Measurements from ENCODE around the gene RCSD1.
A peak's percentile ranks its signal among the peaks of the same experiment; 100 is the strongest.
"Not testable (repeated sequence)": the region's sequence is repeated elsewhere in the genome, so short reads cannot be mapped to it uniquely, and the experiment has no call there.

Gene RCSD1, protein sequence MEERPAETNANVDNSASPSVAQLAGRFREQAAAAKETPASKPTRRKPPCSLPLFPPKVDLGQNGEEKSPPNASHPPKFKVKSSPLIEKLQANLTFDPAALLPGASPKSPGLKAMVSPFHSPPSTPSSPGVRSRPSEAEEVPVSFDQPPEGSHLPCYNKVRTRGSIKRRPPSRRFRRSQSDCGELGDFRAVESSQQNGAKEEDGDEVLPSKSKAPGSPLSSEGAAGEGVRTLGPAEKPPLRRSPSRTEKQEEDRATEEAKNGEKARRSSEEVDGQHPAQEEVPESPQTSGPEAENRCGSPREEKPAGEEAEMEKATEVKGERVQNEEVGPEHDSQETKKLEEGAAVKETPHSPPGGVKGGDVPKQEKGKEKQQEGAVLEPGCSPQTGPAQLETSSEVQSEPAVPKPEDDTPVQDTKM

DNA sequence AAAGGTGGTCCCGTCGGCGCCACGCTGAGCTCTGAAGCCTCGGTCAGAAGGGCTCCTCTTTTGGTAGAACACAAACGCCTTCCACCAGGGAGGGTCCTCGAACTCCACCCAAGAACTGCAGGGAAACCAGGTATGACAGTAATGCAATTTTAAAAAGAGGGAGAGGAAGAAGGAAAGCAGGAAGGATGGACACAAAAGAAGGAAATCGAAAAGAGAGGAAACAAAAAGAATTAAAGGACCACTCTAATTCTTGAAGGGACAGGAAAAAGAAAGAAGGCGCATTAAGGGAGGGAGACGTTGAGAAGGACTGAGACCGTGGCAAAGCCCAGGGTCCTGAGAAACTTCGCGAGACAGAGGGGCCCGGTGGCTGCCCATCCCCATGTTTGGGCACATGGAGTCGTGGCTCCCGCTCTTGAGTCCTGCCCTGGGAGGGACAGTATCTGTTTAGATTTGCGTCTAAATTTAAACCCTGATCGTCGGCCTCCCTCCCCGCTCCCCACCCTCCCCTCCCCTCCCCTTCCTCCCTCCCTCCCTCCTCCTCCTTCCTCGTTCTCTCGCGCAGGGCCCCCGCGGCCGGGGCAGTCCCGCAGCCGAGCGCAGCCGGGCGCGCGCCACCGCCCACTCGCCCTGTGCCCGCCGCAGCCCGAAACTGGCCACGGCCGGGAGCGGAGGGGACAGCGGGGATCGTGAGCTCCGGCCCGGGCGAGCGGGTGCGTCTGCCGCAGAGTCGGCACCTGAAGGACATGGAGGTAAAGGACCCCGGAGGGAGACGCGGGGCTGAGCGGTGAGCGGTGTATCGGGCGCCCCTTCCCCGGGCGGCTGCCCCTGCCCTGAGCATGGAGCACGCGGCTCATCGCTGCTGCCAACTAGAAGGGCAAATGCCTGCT, at the start of gene RCSD1:
TSS of gene RCSD1 (plus strand) at position 552 of the 887 bp plus-strand sequence. CDS start at position 744, 192 bp downstream.
- DNase-seq (ENCODE audit: low read depth) = no peak
- peak within 1 kb of the TSS; percentile 56 for H3K4me3 ChIP-seq (ENCODE audit: low read depth, low read length)

DNA sequence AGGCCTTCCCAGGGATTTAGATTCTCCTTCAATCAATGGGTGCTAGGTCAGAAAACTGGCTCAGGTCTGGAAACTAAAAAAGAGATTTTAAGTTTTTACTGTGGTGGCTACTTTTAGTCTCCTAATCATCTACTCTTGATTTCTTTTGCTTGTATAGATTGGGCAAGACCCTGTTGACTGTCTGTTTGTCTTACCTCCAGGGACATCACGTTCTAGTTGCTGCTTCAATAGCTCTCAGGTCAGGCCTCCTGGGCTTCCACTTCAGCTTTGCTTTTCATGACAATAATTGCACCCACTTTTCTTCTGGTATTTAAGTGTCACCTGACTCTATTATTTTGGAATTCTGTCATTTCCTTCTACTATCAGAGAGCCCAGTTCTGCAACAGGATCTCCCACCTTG, 48.0 kb upstream of the RCSD1 start:
- no peak for DNase-seq (ENCODE audit: low read depth)
- no peak overlapping the region for H3K4me3 ChIP-seq (ENCODE audit: low read depth, low read length)

DNA sequence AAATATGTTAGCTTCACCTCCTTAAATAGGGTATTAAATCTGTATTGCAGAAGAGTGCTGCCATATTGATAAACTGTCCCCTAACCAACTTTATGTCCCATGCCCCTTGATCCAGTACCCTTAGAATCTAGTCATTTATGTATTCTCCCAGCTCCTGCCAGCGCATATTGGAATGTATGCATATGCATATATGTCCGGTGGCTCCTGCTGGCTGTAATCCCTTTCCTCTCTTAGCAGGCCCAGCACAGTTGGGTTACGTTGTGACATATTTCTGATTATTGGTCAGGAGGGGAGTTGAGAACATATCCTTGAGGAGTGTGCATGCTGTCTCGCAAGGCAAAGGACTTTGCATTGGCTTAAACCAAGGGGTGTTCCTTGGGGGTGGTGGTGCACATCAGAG, 47.3 kb upstream of the RCSD1 start:
- H3K4me3 ChIP-seq (ENCODE audit: low read depth, low read length) = no peak overlapping the region
- DNase-seq (ENCODE audit: low read depth) = no peak

DNA sequence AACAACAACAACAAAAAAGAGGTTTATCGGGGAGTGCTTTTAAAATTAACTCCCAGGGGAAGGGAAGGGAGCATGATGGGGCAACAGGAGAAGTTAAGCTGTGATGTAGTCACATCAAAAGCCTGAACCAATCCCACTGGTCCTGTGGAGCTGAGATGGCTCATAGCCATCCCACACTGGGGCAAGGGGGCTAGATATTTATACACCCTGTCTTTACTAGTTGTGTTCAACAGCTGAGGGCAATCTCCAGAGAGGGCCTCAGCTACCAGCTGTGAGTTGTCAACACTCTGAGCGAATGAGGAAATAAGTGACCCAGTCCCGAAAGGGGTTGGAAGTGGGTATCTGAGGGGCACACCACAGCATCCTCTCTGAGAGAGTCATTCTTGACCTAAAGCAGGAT, 45.5 kb upstream of the RCSD1 start:
- H3K4me3 ChIP-seq (ENCODE audit: low read depth, low read length) = no peak overlapping the region
- DNase-seq (ENCODE audit: low read depth) = no peak

DNA sequence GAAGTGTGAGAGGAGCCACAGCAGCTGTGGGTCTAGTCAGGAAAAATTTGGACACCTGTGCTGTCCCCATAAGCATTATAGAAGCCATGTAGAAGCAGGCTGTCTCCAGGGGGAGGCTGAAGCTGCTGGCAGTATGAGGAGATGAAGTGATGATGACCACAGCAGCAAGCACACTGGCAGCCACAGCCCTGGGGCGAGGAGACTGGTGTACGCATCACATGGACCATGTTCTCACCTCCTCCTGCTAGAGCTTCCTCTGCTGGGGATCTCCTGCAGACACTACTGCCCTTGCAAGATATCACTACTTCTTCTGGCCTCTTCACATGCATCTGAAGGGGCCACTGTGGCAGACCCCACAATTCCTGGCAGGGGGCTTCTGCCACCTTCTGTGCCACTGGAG, 42.7 kb upstream of the RCSD1 start:
- DNase-seq (ENCODE audit: low read depth) = no peak
- no peak overlapping the region for H3K4me3 ChIP-seq (ENCODE audit: low read depth, low read length)

DNA sequence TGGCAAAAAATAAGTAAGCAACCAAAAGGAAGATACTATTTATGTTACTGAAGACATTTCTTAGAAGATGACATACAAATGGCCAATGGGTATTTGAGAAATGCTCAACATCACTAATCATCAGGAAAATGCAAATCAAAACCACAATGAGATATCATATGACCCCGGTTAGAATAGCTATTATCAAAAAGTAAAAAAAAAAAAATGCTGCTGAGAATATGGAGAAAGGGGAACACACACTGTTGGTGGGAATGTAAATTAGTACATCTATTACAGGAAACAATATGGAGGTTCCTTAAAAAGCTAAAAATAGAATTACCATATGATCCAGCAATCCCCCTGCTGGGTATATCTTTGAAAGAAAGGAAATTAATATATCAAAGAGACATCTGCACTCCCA, 42.2 kb upstream of the RCSD1 start:
- no peak overlapping the region for H3K4me3 ChIP-seq (ENCODE audit: low read depth, low read length)
- DNase-seq (ENCODE audit: low read depth) = no peak

DNA sequence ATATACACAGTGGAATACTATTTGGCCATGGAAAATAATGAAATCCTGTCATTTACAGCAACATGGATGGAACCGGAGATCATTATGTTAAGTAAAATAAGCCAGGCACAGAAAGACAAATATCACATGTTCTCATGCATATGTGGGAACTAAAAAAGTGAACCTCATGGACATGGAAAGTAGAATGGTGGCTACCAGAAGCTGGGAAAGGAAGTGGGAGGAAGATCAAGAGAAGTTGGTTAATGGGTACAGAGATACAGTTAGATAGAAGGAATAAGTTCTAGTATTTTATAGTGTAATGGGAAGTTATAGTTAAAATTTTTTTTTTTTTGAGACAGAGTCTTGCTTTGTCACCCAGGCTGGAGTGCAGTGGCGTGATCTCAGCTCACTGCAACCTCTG, 41.7 kb upstream of the RCSD1 start:
- no peak for DNase-seq (ENCODE audit: low read depth)
- H3K4me3 ChIP-seq (ENCODE audit: low read depth, low read length) = no peak overlapping the region

DNA sequence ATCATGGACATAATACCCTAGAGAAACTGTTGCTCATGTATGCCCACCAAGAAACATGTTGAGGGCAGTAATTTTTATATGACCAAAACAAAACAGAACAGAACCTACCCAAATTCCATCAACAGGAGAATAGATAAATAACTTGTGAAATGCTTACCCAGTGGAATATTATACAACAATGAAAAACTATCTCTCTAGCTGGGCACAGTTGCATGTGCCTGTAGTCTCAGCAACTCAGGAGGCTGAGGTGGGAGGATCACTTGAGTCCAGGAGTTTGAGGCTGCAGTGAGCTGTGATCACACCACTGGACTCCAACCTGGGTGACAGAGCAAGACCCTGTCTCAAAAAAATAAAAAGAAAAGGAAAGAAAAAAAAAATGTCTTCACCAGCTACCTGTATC, 37.6 kb upstream of the RCSD1 start:
- H3K4me3 ChIP-seq (ENCODE audit: low read depth, low read length) = no peak overlapping the region
- no peak for DNase-seq (ENCODE audit: low read depth)

DNA sequence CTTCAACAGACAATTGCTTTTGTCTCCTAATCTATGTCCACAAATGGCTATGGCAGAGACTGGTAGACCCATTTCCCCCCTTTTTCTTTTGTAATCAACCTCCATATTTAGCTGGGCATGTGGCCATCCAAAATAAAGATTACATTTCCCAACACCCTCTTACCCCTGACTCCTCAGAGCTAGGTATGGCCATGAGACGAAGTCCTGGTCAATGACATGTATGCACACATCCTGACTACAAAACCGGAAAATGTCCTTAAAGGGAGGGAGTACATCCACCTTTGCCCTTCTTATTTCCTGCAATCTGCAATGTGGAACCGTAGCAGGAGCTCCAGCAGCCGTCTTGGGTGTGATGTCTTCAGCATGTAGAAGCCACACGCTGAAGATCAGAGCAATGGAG, 36.2 kb upstream of the RCSD1 start:
- H3K4me3 ChIP-seq (ENCODE audit: low read depth, low read length) = no peak overlapping the region
- no peak for DNase-seq (ENCODE audit: low read depth)

DNA sequence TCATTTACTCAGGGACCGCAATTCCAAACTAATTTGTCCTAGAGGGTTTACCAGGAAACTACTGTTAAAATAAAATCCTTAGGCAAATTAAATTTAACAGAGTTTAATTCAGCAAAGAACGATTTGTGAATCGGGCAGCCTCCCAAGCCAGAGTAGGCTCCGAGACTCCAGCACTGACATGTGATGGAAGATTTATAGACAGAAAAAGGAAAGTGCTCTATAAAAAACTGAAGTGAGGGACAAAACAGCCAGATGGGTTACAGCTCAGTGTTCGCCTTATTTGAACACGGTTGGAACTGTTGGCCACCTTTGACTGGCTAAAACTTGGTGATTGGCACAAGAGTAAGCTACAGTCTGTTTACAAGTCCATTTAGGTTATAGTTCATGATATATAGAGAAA, 35.2 kb upstream of the RCSD1 start:
- DNase-seq (ENCODE audit: low read depth) = no peak
- no peak overlapping the region for H3K4me3 ChIP-seq (ENCODE audit: low read depth, low read length)

DNA sequence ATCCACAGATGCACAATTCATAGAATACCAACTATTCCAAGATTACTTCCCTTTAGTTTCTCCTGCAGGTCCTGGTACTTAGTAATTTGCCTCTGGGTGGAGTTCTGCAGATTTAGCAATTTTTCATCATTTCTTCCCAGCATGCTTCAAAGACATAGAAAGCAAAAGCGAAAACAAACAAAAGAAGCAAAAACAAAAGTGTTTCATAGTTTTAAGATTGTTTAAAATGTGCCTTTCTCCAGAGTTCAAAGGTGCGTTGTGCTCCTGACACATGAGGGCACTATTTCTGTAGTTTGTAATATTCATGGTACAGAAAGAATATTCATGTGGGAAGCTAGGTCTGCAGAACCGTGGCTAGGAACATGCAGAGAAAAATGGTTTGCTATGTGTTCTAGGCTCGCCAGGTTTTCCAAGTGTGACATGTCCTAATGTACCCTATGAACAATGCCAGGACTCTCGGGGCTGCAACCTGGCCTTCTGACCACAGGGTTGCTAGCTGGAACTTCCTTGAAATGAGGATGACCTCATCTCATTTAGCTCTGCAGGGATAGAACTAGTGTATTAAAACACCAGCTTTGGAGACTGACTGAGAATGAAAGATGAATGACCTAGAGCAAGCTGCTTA, 30.0 kb upstream of the RCSD1 start:
- H3K4me3 ChIP-seq (ENCODE audit: low read depth, low read length) = no peak overlapping the region
- peak; percentile 45 for DNase-seq (ENCODE audit: low read depth)

DNA sequence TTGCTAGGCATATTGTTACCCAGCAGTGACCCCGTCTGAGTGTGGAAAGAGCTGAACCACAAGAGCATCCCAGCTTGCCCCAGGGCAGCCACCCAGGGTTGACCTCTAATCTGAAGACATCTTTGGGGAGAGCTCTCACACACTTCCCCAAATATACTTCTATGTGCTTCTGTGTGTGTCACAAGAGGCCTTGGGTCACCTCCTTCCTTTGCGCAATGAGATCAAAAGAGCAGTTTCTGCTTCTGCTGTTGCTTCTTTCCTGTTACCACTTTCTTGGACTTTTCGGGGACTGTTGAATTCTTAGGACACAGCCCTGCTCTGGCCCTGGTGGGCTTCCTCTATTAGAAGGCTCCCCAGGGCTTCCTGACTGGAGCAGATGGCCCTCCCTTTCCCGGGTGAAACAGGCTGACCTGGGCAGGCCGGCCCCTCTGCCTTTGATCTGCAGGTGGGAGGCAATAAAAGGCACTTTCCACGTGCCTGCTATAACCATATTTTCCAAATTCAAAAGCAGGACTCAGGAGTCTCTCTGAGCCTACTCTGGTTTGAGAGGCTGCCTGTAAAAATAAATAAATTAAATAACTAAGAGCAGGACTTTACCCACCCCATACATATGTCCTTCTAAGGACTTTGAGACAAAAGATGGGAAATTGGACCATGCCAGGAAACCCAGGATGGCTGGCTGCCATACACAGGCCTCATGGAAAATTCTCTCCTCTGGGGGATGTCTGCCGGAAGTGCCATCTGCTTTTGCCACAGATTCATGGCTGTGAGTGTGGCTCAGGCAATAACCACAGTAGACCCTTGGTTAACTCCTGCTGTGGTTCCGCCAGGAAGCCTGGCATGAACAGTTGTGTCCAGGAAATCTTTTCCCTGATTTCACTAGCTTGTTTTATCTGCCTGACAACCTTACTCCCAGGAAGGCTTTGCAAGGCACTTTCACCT, 28.3 kb upstream of the RCSD1 start:
- DNase-seq (ENCODE audit: low read depth) = no peak
- H3K4me3 ChIP-seq (ENCODE audit: low read depth, low read length) = no peak overlapping the region

DNA sequence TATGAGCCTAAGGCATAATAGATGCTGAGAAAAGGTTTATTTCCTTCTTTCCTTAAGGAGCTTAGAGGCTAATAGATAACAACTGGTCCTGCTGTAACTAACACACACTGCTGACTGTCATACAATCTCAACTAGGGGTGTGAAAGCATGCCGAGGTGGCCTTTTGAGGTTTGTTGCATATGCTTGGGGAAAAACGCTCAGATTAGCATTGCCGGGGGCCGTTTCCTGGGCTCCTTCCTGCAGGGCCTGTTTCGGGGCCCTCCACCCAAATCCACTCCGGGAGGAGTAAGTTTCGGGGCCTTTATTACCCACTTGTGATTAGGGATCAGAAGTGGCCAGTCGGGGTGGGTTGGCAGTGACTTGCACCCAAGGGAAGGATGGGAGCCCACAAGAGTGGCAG, 27.2 kb upstream of the RCSD1 start:
- H3K4me3 ChIP-seq (ENCODE audit: low read depth, low read length) = no peak overlapping the region
- DNase-seq (ENCODE audit: low read depth) = no peak

DNA sequence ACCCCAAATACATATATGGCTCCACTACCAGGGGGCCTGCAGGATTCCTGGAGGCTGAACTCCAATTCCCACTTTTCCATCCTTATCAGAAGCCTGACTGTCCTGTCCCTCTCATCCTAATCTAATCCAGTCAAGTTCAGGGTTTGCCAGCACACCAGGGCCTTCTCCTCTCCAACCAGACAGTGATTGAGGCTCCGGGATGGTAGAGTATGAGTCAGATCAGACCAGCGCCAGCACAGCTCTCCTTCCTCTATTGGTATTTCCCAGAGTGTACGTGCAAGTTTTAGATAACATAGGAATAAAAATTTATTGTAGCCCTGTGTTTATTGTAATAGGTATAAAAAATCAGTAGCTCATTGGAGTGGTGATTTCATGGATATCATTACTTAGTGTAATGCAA, 24.5 kb upstream of the RCSD1 start:
- no peak overlapping the region for H3K4me3 ChIP-seq (ENCODE audit: low read depth, low read length)
- DNase-seq (ENCODE audit: low read depth) = no peak

DNA sequence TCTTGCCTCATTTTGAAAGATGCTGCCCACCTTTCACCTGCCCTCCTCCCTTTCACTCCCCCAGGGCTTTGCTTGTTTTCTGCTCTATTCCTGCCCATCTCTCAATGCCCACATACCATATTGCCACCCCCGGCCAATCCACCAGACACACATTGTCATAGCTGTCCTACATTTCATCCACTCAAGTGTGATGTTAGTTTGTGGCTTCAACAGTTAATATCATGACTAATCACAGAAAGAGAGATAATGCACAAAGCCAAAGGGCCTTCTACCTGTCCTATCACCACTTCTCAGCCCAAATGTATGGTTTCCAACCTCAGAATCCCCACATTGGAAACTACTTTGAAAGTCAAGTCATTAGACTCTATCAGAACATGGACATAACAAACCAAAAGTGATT, 18.0 kb upstream of the RCSD1 start:
- no peak for DNase-seq (ENCODE audit: low read depth)
- H3K4me3 ChIP-seq (ENCODE audit: low read depth, low read length) = no peak overlapping the region

DNA sequence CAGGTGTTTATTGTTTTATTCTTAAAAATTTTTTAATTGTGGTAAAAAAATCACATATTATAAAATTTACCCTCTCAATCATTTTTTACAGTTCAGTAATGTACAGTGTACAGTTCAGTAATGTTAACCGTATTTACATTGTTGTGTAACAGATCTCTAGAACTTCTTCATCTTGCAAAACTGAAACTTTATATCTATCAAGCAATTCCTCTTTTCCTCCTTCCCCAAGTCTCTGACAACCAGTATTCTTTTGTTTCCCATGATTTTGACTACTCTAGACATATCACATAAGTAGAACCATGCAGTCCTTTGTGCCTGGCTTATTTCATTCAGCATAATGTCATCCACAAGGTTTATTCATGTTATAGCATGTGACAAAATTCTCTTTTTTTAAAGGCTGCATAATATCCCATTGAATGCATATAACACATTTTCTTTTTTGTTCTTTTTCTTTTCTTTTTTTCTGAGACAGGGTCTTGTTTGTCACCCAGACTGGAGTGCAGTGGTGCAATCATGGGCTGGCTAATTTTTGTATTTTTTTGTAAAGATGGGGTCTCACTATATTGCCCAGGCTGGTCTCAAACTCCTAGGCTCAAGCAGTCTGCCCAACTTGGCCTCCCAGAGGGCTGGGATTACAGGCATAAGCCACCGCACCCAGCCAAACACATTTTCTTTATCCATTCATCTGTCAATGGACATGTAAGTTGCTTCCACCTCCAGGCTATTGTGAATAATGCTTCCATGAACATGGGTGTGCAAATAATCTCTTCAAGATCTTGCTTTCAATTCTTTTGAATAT, 17.2 kb upstream of the RCSD1 start:
- no peak for DNase-seq (ENCODE audit: low read depth)
- H3K4me3 ChIP-seq (ENCODE audit: low read depth, low read length) = no peak overlapping the region

DNA sequence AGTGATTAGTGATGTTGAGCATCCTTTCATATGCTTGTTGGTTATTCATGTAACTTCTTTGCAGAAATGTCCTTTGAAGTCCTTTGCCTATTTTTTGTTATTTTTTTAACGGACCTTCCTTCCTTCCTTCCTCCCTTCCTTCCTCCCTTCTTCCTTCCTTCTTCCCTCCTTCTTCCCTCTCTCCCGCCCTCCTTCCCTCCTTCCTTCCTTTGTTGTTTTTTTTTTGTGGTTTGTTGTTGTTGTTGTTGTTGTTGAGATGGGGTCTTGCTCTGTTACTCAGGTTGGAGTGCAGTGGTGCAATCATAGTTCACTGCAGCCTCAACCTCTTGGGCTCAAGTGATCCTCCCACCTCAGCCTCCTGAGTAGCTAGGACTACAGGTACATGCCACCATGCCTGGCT, 16.0 kb upstream of the RCSD1 start:
- DNase-seq (ENCODE audit: low read depth); H3K4me3 ChIP-seq (ENCODE audit: low read depth, low read length): not testable (repeated sequence)

DNA sequence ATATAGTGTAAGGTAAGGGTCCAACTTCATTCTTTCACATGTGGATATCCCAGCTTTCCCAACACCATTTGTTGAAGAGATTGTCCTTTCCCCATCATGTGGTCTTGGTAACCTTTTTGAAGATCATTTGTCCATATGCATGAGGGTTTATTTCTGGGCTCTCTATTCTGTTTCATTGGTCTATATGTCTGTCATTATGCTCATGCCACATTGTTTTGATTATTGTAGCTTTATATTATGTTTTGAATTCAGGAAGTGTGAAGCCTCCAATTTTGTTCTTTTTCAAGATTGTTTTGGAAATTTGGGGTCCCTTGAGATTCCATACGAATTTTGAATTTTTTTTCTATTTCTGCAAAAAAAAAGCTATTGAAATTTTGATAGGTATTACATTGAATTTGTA, 15.2 kb upstream of the RCSD1 start:
- no peak for DNase-seq (ENCODE audit: low read depth)
- H3K4me3 ChIP-seq (ENCODE audit: low read depth, low read length) = no peak overlapping the region

DNA sequence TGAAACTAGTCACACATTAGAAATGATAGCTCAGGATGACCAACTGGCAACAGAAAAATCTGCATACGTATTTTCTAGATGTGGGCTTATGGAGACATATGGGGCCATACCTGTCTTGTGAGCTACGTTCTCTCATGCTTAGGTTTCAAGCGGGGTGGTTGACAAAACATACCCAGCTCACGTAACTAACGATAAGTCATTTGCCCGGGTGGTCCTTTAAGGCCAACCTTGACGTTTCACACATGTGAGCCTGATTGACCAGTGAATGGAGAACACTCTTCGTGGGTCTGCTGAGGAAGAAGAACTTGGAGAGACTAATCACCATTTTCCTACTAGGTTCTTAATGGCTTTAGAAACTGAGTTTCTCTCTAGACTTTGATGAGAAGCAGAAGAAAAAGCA, 13.5 kb upstream of the RCSD1 start:
- no peak overlapping the region for H3K4me3 ChIP-seq (ENCODE audit: low read depth, low read length)

More for the DNA sequence above, 13.5 kb upstream of the RCSD1 start:
- no peak for DNase-seq (ENCODE audit: low read depth)
